Measurements from ENCODE around the gene AMZ1. TPM values are rescaled to one million over a fixed set of nuclear protein-coding genes. Genes with fewer than 3 reads are reported as not detected.

The AMZ1 gene
- total RNA-seq, 1 experiment from 2014 or later: 0.85 TPM

DNA sequence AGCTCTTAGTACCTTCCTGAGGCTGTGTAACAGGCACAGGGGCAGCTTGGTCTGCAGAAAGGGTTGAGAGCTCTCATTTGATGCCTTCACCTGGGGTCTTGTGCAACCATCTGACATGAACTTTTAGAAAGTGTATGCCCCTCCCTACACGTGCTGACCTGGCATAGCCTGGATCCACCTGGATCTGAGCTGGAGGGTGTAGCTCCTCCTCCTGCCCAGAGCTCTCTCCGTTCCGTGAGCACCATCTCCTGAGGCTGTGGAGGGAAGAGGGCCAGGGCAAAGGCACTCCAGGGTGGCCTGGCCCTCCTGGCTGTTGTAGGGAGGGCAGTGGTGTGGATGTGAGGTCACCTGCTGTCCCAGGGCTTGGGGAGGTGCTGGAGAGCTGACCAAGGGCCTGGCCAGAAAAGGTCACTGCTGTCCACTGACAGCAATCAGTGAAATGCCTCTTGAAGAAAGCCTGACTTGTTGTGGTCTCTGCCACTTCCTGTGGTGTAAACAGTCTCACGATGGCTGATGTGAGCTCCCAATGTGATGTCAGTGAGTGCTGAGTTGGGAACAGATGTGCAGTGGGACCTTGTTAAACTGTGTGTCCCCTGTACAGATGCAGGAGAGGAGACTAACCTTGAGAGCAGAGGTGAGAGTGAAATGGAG, 23.0 kb downstream of the AMZ1 start:
- H3K36me3 Mint-ChIP-seq: peaks cover 21% of the 10 kb centered on the region
- TF ChIP-seq, protein P1, sequence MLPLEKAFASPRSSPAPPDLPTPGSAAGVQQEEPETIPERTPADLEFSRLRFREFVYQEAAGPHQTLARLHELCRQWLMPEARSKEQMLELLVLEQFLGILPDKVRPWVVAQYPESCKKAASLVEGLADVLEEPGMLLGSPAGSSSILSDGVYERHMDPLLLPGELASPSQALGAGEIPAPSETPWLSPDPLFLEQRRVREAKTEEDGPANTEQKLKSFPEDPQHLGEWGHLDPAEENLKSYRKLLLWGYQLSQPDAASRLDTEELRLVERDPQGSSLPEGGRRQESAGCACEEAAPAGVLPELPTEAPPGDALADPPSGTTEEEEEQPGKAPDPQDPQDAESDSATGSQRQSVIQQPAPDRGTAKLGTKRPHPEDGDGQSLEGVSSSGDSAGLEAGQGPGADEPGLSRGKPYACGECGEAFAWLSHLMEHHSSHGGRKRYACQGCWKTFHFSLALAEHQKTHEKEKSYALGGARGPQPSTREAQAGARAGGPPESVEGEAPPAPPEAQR (CRISPR knock-in tag; IDR thresholded peaks at IDR 0.05): no peak
- TF ChIP-seq EMX1 (CRISPR knock-in tag; IDR thresholded peaks at IDR 0.05): no peak
- no peak for TF ChIP-seq ESRRA (CRISPR knock-in tag; IDR thresholded peaks at IDR 0.05; ENCODE audit: borderline replicate concordance)
- TF ChIP-seq TP53 (CRISPR knock-in tag; IDR thresholded peaks at IDR 0.05): no peak
- TF ChIP-seq ZNF317 (CRISPR knock-in tag; IDR thresholded peaks at IDR 0.05; ENCODE audit: borderline replicate concordance, low read depth): no peak
- TF ChIP-seq ZNF138 (CRISPR knock-in tag; conservative IDR thresholded peaks at IDR 0.05): 0 out of 2 replicates have a peak, but pooled peaks have one; percentile 45
- TF ChIP-seq ZNF671 (CRISPR knock-in tag; IDR thresholded peaks at IDR 0.05): no peak
- DNase-seq (ENCODE audit: low spot score): no peak
- no peak overlapping the region for H3K4me3 Mint-ChIP-seq
- POLR2A ChIA-PET: interaction anchor here (1.6 kb wide), 1 partner anchor 8 kb away, joined by 4 read pairs; no protein-coding TSS in a partner anchor
- H3K9me3 Mint-ChIP-seq: no peaks in the 10 kb centered on the region
- ATAC-seq: no peak
- H3K4me1 Mint-ChIP-seq: peaks cover 8% of the 10 kb centered on the region
- H3K27me3 Mint-ChIP-seq (ENCODE audit: low read depth): no peaks in the 10 kb centered on the region
- CTCF ChIA-PET: interaction anchor here (0.7 to 8.9 kb wide), 24 partner anchors 8 to 260 kb away, joined by 3 to 102 read pairs (median 8); partner anchors contain the start of gene AMZ1
- peak overlapping the region; percentile 74; the same call in 1 of the 2 replicates for H3K27ac Mint-ChIP-seq

DNA sequence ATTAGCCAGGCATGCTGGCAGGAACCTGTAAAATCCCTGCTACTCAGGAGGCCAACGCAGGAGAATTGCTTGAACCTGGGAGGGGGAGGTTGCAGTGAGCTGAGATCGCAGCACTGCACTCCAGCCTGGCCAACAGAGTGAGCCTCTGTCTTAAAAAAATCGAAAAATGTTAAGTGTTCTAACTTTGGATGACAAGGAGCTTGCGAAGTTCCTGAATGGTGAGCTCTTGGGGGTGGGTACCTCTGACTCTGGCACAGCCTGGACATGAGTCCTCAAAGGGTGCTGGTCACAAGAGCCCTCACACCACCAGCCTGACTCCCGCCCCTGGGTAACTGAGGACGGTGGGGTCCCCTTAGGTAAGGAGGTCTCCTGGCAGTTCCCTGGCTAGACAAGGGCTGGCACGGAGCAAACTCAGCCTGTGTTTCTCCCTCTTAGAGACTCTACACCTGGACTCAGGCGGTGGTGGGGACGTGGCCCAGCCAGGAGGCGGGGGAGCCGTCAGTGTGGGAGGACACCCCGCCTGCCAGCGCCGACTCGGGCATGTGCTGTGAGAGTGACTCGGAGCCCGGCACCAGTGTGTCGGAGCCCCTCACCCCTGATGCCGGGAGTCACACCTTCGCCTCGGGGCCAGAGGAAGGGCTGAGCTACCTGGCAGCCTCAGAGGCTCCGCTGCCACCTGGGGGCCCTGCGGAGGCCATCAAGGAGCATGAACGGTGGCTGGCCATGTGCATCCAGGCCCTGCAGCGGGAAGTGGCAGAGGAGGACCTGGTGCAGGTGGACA, 24.1 kb downstream of the AMZ1 start:
- DNase-seq (ENCODE audit: low spot score) (no peak), ATAC-seq (no peak)
- Mint-ChIP-seq H3K27me3 (ENCODE audit: low read depth) (no peaks in the 10 kb centered on the region), H3K4me3 (no peak overlapping the region), H3K9me3 (no peaks in the 10 kb centered on the region), H3K4me1 (peaks cover 8% of the 10 kb centered on the region), H3K36me3 (peaks cover 29% of the 10 kb centered on the region), H3K27ac (no peak overlapping the region)
- ChIA-PET POLR2A (no interaction called here), CTCF (interaction anchor here (1.7 to 8.9 kb wide), 5 partner anchors 10 to 48 kb away, joined by 5 to 102 read pairs (median 8); partner anchors contain the start of gene AMZ1)
- TF ChIP-seq ATF1 (CRISPR knock-in tag; IDR thresholded peaks at IDR 0.05) (no peak), FOXP1 (CRISPR knock-in tag; IDR thresholded peaks at IDR 0.05; ENCODE audit: borderline replicate concordance) (no peak)
- TF ChIP-seq, protein P2, sequence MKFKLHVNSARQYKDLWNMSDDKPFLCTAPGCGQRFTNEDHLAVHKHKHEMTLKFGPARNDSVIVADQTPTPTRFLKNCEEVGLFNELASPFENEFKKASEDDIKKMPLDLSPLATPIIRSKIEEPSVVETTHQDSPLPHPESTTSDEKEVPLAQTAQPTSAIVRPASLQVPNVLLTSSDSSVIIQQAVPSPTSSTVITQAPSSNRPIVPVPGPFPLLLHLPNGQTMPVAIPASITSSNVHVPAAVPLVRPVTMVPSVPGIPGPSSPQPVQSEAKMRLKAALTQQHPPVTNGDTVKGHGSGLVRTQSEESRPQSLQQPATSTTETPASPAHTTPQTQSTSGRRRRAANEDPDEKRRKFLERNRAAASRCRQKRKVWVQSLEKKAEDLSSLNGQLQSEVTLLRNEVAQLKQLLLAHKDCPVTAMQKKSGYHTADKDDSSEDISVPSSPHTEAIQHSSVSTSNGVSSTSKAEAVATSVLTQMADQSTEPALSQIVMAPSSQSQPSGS (CRISPR knock-in tag; IDR thresholded peaks at IDR 0.05; ENCODE audit: borderline replicate concordance, low read depth): no peak
- TF ChIP-seq, protein P1 (CRISPR knock-in tag; IDR thresholded peaks at IDR 0.05): no peak
- TF ChIP-seq, protein P3, sequence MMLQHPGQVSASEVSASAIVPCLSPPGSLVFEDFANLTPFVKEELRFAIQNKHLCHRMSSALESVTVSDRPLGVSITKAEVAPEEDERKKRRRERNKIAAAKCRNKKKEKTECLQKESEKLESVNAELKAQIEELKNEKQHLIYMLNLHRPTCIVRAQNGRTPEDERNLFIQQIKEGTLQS (CRISPR knock-in tag; conservative IDR thresholded peaks at IDR 0.05): no peak

DNA sequence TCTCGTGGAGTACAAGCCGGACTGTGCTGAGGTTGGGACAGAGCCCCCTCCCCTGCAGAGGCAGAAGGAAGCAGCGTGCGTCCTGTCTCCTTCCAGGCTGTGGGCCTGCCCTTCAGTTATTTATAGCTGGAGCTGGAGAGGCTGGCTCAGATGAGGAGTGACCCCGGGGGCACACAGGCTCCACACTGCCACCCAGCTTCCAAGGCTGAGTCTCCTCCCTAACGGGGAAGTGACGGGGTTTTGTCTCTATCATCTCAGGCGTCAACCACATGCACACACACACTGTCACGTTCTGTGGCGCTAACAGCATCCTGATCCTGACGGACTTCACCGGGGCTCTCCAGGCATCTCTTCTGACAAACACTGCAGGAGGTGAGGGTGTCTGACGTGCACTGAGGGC, 25.4 kb downstream of the AMZ1 start:
- no peak for ATAC-seq
- H3K4me3 Mint-ChIP-seq: no peak overlapping the region
- ChIA-PET CTCF (interaction anchor here (0.5 to 8.9 kb wide), 14 partner anchors 9 to 262 kb away, joined by 3 to 102 read pairs (median 6); partner anchors contain the start of gene AMZ1), POLR2A (no interaction called here)
- H3K27me3 Mint-ChIP-seq (ENCODE audit: low read depth): no peaks in the 10 kb centered on the region
- peak overlapping the region; percentile 81 for H3K27ac Mint-ChIP-seq
- H3K4me1 Mint-ChIP-seq: peaks cover 5% of the 10 kb centered on the region
- no peaks in the 10 kb centered on the region for H3K9me3 Mint-ChIP-seq
- H3K36me3 Mint-ChIP-seq: peaks cover 40% of the 10 kb centered on the region
- no peak for DNase-seq (ENCODE audit: low spot score)
- no peak for TF ChIP-seq NFE2L1 (CRISPR knock-in tag; IDR thresholded peaks at IDR 0.05)
- TF ChIP-seq, protein P4, sequence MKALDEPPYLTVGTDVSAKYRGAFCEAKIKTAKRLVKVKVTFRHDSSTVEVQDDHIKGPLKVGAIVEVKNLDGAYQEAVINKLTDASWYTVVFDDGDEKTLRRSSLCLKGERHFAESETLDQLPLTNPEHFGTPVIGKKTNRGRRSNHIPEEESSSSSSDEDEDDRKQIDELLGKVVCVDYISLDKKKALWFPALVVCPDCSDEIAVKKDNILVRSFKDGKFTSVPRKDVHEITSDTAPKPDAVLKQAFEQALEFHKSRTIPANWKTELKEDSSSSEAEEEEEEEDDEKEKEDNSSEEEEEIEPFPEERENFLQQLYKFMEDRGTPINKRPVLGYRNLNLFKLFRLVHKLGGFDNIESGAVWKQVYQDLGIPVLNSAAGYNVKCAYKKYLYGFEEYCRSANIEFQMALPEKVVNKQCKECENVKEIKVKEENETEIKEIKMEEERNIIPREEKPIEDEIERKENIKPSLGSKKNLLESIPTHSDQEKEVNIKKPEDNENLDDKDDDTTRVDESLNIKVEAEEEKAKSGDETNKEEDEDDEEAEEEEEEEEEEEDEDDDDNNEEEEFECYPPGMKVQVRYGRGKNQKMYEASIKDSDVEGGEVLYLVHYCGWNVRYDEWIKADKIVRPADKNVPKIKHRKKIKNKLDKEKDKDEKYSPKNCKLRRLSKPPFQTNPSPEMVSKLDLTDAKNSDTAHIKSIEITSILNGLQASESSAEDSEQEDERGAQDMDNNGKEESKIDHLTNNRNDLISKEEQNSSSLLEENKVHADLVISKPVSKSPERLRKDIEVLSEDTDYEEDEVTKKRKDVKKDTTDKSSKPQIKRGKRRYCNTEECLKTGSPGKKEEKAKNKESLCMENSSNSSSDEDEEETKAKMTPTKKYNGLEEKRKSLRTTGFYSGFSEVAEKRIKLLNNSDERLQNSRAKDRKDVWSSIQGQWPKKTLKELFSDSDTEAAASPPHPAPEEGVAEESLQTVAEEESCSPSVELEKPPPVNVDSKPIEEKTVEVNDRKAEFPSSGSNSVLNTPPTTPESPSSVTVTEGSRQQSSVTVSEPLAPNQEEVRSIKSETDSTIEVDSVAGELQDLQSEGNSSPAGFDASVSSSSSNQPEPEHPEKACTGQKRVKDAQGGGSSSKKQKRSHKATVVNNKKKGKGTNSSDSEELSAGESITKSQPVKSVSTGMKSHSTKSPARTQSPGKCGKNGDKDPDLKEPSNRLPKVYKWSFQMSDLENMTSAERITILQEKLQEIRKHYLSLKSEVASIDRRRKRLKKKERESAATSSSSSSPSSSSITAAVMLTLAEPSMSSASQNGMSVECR (CRISPR knock-in tag; IDR thresholded peaks at IDR 0.05; ENCODE audit: borderline replicate concordance): no peak
- no peak for TF ChIP-seq SP1 (CRISPR knock-in tag; conservative IDR thresholded peaks at IDR 0.05)
- TF ChIP-seq, protein P5, sequence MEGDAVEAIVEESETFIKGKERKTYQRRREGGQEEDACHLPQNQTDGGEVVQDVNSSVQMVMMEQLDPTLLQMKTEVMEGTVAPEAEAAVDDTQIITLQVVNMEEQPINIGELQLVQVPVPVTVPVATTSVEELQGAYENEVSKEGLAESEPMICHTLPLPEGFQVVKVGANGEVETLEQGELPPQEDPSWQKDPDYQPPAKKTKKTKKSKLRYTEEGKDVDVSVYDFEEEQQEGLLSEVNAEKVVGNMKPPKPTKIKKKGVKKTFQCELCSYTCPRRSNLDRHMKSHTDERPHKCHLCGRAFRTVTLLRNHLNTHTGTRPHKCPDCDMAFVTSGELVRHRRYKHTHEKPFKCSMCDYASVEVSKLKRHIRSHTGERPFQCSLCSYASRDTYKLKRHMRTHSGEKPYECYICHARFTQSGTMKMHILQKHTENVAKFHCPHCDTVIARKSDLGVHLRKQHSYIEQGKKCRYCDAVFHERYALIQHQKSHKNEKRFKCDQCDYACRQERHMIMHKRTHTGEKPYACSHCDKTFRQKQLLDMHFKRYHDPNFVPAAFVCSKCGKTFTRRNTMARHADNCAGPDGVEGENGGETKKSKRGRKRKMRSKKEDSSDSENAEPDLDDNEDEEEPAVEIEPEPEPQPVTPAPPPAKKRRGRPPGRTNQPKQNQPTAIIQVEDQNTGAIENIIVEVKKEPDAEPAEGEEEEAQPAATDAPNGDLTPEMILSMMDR (IDR thresholded peaks at IDR 0.05): no peak
- TF ChIP-seq, protein P6, sequence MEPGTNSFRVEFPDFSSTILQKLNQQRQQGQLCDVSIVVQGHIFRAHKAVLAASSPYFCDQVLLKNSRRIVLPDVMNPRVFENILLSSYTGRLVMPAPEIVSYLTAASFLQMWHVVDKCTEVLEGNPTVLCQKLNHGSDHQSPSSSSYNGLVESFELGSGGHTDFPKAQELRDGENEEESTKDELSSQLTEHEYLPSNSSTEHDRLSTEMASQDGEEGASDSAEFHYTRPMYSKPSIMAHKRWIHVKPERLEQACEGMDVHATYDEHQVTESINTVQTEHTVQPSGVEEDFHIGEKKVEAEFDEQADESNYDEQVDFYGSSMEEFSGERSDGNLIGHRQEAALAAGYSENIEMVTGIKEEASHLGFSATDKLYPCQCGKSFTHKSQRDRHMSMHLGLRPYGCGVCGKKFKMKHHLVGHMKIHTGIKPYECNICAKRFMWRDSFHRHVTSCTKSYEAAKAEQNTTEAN (CRISPR knock-in tag; IDR thresholded peaks at IDR 0.05): no peak
